G401.6 (cell line): ENCODE measurements around the gene PRKN.

Experiments
- FAIRE-seq: peaks from 2 replicates; lab custom pipeline; 2012; peaks lifted over from hg19 to GRCh38; lab: Jason Lieb, UNC

Gene PRKN

DNA sequence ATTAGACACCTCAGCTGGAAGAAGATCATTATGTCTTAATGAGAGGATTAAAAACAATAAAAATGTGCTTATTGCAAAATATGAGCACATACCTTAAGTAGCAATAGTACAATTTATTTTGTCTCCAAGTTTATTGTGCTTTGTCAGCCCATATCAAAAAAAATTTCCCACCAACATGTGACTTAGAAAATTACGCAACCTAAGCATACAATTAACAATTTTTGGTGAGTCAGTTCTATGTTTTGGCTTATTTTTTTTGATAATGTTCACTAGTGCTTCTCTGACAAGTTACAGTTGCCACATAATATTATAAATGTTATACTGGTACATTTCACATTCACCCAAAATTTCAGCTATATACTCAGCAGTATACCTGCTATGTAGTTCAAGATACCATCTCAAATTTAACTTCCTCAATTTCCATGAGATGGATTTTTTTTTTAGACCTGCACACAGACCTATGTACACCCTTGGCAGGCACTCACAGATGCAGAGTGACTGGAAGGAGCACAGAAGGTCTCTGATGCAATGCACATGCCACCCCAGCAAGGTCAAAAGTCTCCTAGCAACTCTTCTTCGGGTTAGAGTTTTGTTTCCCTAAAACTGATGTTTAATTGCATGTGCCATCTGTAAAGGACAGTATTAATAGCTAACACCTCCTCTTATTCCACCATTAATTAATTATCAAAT is 112.4 kb downstream of the PRKN start:
- no peak for FAIRE-seq

DNA sequence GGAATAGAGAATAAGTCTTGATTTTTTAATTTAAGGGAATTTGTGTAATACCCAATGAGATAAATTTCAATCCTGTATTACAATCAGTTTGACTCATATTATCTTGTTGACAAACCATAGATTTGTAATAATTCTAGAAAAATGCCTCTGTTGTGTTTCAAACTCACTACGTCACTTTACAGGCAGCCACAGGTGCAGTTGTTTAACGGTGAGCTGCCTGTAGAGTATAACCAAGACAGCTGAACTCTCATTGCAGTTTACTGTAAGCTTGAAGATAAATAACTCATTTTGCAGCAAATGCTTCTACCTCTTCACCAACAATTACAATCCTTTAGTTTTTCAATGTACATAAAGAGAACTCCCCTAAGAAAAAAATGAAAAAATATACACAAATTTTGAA is 114.3 kb downstream of the PRKN start:
- no peak for FAIRE-seq

DNA sequence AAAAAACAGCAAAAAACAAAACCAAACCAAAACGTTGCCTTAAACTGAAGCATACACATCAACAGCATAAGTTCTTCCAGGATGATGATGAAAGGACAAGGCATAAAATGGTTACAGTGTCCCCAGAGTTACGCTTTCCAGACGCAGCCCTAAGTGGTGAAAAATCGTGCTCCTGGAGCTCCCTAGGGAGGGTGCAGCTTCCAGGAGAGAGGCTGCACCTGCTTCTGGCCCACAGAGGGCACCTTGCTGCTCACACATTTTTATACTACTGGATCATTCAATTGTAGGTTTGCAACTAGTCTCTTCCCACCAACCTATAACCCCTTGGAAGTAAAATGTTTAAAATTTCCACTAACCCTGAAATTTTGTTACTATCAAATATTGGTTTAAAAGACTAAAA is 115.0 kb downstream of the PRKN start:
- FAIRE-seq = no peak

DNA sequence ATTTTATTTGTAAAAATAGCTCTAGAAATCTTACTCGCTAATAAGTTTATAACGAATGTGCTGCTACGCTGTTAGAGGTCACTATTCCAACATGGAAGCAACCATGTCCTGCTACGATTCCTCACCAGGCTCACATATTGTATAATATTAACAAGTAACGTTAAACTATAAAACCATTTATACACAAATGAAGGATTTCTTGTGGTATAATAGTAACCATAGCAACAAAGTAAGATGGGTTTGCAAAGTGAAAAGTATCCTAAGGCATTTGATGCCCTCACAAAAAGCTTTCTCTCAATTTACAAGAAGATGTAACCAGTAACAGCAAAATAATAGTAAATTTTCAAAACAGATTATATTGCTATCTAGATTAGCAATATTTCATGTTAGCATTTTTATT is 117.2 kb downstream of the PRKN start:
- no peak for FAIRE-seq

DNA sequence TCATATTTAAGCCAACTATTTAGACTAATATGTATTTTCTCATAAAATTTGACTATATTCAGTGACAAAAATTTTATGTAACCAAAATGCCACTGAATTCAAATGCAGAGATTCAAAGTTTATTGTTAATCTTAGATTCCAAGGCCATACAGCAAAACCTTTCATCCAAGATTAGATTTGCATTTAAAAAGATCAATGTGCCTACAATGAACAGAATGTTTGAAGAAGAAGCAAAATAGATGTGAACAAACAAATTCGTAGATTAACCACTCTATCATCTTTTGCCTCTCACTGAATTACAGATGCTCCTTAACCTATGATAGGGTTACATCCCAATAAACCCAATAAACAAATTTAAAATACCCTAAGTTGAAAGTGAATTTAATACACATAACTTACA is 121.7 kb downstream of the PRKN start:
- no peak for FAIRE-seq

DNA sequence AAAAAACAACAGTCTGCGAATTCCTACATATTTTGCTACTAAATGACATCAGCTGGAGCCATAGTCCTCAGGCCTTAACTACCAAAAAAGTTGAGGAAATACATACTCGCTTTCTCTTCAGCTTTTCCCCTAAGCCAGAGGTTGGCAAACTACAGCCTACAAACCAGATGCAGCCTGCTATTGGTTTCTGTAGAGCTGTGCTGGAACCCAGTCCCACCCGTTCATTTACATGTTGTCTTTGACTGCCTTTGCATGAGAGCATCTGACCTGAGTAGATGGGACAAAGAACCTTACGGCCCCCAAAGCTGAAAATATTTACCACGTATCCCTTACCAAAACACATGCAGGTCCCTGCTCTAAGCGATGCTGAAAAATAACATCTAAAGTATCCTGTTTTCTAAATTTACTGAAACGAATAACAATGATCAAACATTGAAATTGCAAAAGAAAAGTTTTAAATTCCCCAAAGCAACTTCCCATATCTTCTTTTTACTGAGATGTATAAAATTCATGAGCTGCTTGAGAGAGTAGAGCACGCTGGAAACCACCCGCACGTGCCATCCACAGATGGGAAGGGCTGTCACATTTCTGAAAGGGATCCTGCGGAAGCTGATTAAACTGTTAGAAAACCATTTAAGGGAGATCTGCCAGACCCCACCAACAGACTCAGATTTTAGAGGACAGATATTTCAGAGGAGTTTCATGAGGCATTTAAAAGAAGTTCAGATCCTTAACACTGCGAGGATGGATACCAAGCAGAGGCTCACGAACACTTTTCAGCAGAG is 124.1 kb downstream of the PRKN start:
- FAIRE-seq = no peak

DNA sequence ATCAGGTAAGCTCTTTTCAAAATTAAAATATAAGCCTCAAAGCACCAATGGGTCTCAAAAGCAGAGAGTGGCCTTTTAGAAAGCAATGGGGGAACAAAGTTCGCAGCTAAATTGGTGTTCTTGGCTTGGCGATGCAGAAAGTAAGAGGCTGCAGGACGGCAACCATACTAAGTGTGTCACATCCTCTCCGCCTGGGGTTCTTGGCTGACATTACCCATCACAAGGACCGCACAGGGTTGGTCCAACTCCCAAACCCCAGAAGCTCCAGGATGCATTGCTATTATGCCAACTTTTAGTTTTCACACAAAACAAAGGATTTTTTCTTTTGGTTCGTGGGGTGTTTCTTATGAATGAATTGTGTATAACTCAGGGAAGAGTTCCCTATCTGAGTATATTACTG is 124.8 kb downstream of the PRKN start:
- FAIRE-seq = no peak

DNA sequence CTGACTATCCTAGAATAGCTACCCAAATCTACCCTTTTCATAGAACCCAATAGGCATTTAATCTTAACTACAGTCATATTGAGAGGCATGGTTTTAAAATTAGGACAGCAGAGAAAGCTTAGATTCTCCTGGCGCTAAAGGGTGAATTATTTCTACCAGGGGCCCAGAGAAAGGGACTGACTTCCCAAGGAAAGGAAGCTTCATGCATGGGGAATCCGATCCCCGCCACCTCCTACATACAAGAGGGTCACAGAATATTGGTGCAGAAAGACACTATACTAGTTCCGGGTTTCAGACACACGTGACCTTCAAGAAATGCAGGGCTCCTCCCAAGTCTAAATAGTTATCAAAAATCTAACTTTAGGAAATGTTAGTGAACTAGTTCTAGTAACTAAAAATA is 130.9 kb downstream of the PRKN start:
- FAIRE-seq = no peak

DNA sequence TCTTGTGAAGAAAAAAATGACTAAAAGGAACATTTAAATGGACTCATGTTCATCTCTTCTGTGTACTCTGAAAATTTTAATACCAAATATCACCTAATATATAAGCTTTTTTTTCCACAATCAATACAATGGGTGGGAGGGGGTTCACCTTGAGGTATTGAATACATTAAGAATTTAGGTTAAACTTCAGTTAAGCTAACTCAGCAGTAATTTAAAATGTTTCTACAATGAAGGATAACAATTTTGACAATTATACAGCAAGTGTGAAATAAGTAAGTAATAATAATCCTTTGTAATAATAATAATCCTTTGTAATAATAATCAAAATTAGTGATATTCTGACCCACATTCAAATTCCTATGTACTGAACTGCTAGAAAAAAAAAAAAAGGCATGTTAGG is 136.0 kb downstream of the PRKN start:
- no peak for FAIRE-seq

DNA sequence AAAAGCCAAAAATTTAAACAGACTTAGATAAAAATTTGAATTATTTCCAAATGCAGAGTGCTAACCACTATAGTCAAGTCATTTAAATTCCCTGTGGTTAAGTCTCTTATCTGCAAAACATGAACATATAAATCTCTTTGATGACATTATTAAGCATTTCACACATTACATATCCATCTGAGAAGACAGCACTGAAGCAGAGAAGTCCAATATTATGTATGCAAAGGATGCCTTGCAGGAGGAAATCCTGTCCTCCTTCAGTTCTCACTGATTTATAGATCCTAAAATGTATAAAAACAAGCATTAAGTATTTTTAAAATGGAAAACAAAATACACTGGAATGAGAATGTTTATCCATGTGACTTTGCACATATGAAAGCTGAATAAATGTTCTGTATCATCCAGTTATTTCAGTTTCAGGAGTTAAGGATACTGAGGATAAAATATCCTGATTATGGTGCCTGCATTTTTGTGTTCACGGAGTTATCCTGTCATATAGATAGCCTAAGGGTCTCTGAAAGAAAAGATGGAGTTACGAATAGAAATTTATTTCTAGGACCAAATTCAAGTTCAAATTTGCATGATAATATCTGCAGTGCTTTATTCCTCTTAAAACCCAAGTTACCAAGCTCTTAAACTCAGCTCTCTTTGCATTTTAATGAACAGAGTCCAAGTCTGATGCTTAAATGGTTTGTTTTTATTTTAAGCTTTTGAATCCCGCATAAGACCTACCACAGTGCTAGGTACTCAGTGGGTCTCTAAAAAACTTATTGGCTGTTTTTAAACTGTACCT is 145.4 kb downstream of the PRKN start:
- no peak for FAIRE-seq

DNA sequence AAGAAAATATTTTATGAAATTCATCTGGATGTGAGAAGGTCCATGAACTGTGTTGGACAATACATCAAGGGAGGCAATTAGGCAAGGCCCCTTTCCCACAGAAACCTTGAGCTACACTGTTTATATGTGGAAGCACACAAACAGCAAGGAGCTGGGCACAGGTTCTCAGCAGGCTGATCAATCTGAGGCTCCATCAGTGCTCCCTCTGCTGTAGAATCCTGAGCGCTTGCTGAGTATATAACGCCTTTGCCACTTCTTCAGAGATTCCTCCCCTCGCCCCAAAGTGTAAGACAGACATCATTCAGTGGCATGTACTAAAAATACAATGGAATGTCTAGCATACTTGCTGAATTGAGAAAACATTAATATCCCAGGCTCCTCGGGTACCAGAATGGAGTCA is 146.9 kb downstream of the PRKN start:
- no peak for FAIRE-seq

DNA sequence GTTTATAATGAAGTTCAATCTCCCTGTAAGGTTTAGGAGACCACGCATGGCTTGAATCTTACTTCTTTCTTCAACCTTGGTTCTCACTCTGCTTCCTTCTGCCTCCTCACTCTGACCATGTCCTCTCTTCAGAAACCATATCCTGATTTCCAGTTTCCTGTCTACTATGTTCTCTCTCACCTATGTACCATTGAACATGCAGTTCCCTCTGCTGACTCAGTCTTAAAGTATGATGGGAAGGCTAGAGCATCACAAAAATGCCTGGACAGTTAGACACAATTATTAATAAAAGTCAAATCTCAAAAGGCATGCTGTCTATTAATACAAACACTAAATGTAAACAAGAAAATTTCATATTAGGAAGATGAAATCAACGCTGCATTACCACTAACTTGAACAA is 151.6 kb downstream of the PRKN start:
- FAIRE-seq = no peak

DNA sequence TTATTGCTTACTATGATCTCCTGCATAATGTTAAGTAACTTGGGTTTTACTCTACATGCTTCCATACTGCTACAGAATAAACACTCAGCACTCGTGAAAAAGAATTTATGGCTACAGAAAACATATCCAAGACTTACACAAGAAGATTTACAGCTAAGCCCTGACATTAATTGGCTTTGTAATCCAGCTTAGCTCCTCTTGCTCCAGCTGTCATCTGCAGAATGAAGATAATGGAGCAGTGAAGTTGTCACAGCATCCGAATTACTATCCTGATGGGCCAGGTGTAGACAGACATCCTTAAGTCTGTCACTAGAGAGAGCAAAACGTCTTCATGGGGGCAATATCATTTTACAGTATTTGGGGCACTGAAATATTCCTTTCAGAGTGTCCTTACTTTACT is 155.3 kb downstream of the PRKN start:
- no peak for FAIRE-seq

DNA sequence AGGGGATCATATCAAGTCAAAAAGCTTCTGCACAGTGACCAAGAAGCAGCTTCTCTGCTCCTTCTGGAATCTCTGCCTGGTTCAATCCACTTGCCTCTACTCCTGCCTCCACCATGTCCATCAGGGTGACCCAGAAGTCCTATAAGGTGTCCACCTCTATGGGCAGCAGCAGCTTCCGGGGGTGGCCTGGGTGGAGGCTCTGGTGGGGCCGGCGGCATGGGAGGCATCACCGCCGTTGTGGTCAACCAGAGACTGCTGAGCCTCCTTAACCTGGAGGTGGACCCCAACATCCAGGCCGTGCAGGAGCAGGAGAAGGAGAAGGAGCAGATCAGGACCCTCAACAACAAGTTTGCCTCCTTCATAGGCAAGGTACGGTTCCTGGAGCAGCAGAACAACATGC is 159.3 kb downstream of the PRKN start:
- no peak for FAIRE-seq

DNA sequence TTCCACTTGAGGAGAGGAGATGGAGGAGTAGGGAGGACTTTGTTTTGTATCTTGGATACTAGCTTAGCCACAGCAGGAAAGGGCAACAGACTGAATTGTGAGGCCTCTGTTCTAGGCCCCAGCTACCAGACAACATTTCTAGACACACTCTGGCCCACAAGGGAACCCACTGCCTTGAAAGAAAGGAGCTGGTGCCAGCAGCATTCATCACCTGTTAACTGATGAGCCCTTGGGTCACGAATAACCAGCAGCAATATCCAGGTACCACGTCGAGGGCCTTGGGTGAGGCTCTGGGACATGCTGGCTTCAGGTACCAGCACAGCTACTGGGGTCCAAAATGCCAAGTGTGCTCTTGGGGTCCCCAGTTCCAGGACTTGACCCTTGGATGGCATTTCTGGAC is 165.5 kb downstream of the PRKN start:
- no peak for FAIRE-seq

DNA sequence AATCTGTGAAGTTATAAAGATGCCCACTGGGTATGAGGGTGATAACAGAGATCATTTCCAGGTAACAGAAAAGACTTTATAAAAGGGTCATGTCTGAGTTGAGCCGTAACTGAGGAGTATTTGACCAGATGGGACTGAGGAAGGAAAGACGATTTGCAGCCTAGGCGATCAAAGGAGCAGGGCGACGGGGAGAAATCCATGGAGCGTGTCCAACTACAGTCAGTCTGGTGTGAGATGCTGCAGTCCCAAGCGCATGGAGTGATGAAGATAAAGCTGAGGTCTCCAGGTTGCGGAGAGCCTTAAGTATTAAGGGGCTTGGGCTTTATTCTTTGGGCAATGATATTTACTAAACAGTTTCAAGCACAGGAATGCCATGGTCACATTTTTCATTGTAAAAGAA is 166.7 kb downstream of the PRKN start:
- FAIRE-seq = no peak

DNA sequence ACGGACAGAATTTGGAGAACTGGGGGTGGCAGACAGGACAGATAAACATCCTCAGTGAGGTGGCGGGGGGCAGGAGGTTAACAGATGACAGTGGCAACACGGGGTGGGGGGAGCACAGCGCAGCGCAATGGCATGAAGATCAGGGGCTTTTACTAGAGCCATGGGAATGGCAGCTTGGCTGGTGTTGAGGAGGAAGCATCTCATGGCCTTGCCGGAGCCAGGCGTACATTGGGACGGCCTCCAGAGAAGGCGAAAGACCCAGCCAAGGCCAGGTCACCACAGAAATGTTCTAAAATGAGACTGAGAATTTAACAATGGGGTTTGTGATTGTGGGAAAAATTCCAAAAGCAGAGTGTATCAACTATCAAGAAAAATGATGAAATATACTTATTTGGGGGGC is 173.0 kb downstream of the PRKN start:
- no peak for FAIRE-seq

DNA sequence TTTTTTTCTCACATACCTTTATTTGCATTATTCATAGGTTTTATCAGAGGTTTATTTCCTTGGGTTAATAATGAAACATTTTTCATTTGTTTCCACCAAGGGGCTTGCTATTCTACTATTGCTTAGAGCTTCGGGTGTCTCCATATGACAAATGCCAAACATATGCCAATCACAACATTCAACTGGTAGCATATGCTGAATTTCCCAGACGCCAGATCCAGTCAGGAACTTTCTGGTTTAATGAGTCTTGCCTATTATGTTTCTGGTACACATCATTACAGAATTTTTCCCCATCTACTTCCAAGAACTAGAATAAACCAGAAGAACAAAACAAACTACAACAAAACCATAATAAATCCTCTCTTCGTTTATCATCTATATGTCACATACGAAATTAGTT is 180.7 kb downstream of the PRKN start:
- no peak for FAIRE-seq

DNA sequence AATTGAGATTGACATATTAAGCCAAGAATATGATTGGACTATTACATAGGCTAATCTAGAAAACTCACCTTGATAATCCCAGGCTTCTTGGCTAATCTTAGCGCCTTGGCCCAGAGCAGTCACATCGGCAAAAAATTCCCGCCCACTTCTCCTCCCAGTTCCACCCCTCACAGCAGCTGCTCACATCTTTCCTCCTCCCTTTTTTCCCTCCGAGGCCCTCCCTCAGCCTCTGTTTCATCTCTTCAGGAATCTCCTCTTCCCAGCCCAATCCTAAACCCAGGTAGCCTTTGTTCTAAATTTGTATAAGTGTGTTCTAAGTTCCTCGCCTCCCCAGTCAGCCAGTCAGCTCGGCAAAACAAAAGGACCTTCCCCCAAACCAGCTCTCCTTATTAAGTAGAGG is 184.3 kb downstream of the PRKN start:
- no peak for FAIRE-seq

DNA sequence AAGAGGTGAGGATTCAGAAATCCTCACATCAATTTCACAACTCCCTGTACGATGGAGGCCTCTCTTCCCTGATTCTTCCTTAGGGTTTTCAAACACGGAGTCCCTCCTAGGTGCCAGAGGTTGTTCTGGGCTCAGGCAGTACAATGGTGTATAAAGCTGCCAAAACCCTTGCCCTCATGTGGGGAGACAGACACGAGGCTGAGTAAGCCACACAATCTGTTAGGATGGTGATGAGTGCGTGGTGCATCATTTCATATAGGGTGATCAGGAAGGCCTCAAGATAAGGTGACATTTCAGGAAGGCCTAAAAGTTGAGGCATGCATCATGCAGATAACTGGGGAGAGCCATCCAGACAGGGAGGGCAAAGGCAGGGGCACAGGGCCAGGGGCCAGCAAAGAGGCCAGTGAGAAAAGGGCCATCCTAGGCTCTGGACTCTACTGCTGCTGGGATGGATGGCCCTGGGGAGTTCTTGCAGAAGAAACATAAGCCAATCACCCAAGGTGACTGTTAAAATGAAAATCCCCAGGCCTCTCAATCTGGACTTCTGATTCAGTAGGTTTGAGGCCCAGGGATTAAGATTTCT is 186.5 kb downstream of the PRKN start:
- no peak for FAIRE-seq

DNA sequence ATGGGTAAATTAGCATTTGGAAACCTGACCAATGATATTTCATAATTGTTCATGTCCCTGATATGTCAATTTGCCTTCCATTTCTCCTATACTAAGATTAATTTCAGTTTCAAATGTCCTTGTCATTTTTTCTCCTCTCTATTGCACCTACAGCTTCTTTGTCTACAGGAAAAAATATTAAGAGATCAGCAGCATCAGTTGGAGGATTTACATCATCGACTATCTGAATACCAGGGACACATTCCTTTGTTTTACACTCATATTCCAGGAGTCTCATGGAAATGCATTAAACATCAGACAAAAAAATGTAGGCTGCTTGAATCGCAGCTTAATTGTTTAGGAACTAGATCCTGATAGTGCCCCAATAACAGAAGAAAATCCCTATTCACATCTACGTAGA is 188.2 kb downstream of the PRKN start:
- FAIRE-seq = no peak

DNA sequence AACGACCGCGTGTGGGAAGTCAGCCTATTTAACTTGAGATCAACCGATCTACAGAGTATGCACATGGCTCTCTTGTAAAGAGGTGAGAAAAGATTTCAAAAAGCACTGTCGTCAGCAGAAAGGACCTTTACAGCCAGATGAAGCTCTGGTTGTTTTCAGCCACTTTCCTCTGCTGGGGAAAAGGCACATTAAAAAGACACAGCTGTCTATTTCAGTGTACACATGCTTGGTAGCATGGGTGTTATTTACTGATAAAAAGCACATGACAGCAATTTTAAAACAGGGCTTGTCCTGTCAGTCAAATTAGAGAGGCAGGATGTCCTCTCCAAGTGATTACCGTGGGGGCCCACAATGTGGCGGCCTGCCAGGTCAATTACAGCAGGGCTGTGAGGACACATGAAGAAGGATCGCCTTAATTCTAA is 188.9 kb downstream of the PRKN start:
- no peak for FAIRE-seq

DNA sequence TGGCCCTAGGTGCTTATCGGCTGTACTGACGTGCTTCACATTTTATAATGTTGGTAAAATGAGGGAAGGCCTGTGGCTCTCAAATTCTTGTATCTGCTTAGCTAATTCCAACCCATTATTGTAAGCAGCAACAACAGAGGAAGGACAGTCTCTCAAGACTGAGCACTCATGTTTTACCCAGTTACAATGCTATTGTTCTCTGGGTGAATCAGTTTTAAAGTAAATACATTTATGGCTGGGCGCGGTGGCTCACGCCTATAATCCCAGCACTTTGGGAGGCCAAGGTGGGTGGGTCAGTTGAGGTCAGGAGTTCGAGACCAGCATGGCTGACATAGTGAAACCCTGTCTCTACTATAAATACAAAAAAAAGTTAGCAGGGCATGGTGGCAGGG is 194.6 kb downstream of the PRKN start:
- no peak for FAIRE-seq
